Posterior vena cava (tissue), 2 donors: ENCODE results near the gene SLC35A2. TPM values are rescaled to one million over a fixed set of nuclear protein-coding genes. Genes with fewer than 3 reads are reported as not detected.

Experiments
- DNase-seq: peaks from one replicate; pipeline ENCODE4 v3.0.0-alpha.2; 2020; ENCODE audit warnings: low spot score
- intact Hi-C, 2 donors: fragments of 100-400 bp; cut with DNase I; formaldehyde crosslinking; loops; one replicate each; pipeline versions ENCODE4 v1.14.1 to v1.14.2; 2022 to 2023
- total RNA-seq, 2 donors: library from RNA; stranded (reverse); fragmentation: NEBNext Ultra II Directional; extraction: Animal tissue kit (Norgen Biotek cat#: 25700); gene quantifications; one replicate each; pipeline ENCODE4 v1.2.1, GENCODE V29; 2021
- donor health status: DM: yes; HTN: yes; CAD: no.
- donor health status: DM: yes; HTN: yes; CAD: no.

SLC35A2 gene
- total RNA-seq, 2 donors from 2014 or later: 11.5 to 14.7 TPM

- intact Hi-C loops: no loop called here
- DNase-seq: no peak
These were observed 23.3 kb upstream of the SLC35A2 start for GRCh38 chrX:48934581-48935300.

DNA sequence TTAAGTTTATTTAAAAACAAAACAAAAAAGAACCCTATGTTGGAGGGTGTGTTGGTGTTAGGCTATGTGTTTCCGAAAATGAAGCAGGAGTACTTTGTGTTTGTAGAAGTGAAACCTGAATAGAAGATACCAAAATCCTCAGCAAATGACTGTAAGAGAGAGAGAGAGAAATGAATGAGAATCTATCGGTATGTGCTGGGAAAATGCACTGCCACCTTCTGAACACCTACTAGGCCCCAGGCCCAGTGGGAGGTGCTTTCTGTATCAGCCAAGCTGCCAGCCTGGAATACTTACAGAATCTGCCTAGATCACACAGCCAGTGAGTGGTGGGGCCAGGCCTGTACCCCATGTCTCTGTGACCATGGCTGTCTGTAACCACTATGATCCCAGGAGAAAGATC, 22.3 kb upstream of the SLC35A2 start:
- intact Hi-C loops: no loop called here
- DNase-seq: no peak

DNA sequence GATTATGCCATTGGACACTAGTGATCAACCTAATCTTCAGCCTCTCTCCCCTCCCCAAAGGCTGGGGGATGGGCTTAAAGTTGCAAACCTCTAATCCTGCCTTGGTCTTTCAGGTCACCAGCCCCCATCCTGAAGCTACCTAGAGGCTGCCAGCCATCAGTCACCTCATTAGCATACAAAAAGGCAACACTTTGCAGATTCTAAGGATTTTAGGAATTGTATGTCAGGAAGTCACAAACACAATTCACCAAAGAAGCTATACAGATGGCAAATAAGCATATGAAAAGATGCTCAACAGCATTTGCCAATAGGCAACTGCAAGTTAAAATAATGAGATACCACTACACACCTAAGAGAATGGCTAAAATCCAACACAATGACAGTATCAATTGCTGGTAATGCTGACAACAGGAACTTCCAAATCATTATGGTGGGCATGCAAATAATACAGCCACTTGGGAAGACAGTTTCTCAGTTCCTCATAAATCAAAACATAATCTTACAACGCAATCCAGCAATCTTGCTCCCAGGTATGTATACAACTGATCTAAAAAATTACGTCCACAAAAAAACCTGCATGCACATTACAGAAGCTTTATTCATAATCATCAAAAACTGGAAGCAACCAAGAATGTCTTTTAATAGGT, 16.4 kb upstream of the SLC35A2 start:
- DNase-seq: no peak
- intact Hi-C loops: no loop called here

GRCh38 chrX:48927123-48927522, 15.7 kb upstream of the SLC35A2 start:
- no peak for DNase-seq

DNA sequence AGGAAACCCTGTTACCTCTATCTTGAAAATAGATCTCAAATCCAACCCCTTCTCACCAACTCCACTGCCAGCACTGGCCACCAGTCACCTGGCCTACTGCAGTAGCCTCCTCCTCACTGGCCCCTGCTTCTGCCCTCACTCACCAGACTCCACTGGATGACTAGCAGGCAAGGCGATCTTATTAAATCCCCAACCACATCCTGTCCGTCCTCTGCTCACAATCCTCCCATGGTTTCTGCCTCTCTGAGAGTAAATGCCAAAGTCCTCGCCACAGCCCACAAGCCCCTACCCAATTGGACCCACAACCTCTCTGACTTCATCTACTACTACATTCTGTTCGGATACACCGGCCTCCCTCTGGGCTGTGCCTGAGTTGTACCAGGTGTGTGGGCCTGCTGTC, 12.8 kb upstream of the SLC35A2 start:
- intact Hi-C loops: no loop called here
- DNase-seq: no peak

More at GRCh38 chrX:48927123-48927522, 15.7 kb upstream of the SLC35A2 start:
- intact Hi-C loops: no loop called here

DNA sequence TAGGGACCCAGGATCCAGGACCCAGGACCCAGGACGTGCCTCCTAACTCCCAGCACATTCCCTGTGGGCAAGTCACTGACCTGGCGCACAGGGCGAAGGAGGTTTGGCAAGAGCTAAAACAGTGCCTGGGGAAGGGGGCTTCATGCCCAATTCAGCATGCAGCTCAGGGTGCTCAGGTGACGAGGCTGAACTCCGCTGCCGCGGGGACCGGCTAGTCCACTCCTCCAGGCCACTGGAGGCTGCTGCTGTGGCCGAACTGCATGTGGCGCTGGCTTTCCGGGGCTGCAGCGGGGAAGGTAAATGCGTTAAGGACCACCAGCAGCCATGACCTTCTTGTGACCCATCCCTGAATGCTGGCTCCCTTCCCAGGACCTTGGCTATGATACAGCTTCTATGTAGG, 12.3 kb upstream of the SLC35A2 start:
- intact Hi-C loops: no loop called here
- no peak for DNase-seq

GRCh38 chrX:48920718-48921104, 9.3 kb upstream of the SLC35A2 start:
- DNase-seq: no peak
- intact Hi-C loops: no loop called here

DNA sequence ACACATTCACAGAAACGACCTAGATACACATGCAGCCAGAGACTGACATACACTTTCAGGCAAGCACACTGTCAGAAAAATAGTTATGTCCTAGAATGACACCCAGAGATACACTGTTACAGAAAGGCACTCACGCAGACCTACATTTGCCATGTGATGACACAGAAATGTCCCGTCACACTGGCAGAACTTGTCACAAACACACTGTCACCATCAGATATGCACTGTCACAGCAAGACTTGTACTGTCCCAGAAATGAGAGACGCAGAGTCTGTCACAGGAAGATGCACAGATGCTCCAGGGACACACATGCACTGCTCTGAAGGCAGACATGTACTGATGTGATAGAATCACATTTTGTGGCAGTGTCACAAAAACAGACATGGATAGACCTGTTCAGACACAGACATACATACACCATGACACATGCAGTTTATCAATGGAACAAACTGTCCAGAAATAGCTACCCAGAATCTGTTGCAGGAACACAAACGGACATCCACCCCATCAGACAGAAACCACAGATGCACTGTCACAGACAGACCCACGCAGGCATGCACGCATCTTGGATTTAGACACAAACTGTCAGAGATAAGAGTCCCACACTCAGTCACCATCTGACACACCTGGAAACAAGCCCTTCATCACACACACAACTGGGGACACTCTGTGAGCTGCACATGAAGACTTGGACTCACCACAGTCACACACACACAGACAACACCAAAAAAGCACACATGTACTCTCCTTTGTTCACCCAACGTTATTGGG, 8.7 kb upstream of the SLC35A2 start:
- intact Hi-C loops: loop anchor here in 1 of 2 donors (10.0 kb wide), 1 partner anchor 55 kb away; the partner anchor contains the start of gene KCND1
- DNase-seq: no peak

- intact Hi-C loops: loop anchor here in 1 of 2 donors (10.0 kb wide), 1 partner anchor 55 kb away; the partner anchor contains the start of gene KCND1
- DNase-seq: no peak
These were observed 8.0 kb upstream of the SLC35A2 start for GRCh38 chrX:48919360-48919841.

DNA sequence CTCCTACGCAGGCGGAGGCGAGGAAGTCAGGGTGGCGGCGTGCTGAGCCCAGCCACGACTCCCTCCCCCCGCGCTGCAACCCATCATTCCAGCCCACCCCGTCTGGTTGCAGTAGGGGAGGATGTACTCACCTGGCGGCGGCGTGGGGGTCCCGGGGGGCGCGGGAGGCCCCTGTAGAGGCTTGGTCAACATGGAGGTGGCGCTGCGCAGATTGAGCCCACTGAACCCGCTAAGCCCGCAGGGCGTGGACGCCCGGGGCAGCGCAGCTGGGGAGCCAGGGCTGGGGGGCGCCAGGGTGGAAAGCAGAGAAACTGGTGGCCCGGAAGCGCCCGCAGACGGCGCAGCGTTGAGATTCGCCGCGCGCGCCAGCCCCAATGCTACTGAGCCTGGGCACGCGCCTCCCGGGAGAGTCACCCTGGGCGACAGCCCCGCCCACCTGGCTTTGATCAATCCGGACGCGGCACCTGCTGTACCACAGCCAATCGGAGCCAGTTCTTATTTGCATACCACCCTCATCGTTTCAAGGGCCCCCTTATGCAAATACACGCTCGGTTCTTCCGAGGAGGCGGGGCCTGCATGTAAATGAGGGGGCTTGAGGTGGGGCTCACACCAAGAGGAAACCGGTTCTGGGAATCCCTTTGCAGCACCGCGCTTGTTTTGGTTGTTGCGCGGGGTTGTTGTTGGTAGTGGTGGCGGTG, 7.3 kb upstream of the SLC35A2 start, which contains the start of gene PIM2:
TSS of gene PIM2 (minus strand) at position 382 of the 698 bp plus-strand sequence. CDS start at position 192, 190 bp downstream.
- intact Hi-C loops: loop anchor here in 1 of 2 donors (10.0 kb wide), 1 partner anchor 56 kb away; the partner anchor contains the start of gene KCND1
- DNase-seq: peak; percentile 95

DNA sequence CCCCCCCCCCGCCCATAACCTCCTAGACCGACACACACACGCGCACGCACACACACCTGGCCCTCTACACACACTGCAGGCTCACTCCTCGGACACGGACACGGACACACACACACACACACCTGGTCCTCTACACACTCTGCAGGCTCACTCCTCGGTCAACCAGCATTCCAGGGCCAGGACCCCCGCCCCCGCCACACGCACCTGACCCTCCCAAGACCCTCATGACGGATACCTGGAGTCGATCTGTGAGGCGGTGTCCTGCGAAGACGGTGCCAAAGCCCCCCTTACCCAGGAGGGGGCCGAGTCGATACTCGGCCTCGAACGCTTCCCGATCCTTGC, 6.8 kb upstream of the SLC35A2 start:
- intact Hi-C loops: loop anchor here in 1 of 2 donors (10.0 kb wide), 1 partner anchor 57 kb away; the partner anchor contains the start of gene KCND1
- DNase-seq: no peak

- peak; percentile 96 for DNase-seq
- intact Hi-C loops: loop anchor here in 1 of 2 donors (10.0 kb wide), 1 partner anchor 57 kb away; the partner anchor contains the start of gene KCND1
These were observed 5.9 kb upstream of the SLC35A2 start for GRCh38 chrX:48917139-48918001.

GRCh38 chrX:48914593-48915493, 3.4 kb upstream of the SLC35A2 start:
- no peak for DNase-seq
- intact Hi-C loops: loop anchor here in 1 of 2 donors (10.0 kb wide), 1 partner anchor 60 kb away; the partner anchor contains the start of gene KCND1

GRCh38 chrX:48913605-48914366, 2.3 kb upstream of the SLC35A2 start:
- intact Hi-C loops: loop anchor here in 1 of 2 donors (10.0 kb wide), 1 partner anchor 61 kb away; the partner anchor contains the start of gene KCND1
- no peak for DNase-seq

DNA sequence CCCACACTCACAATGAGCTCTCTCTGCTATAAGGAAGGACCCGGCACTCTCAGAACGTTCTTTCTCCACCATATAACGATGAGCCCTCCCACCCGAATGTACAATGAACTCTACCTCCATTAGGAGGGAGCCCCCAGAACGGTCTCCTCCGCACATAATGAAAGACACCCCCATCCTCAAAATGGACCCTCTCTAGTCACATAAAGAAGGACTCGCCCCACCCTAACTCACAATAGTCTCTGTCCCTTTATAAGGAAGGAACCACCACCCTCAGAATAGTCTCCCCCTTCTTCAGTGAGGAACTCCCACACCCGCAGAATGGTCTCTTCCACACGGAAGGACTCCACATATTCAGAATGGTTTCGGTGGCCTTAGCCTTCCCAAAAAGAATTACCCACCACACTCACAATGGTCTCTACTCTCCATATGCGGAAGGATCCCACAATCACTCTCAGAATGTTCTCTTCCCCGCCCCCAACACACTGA, 477 bp downstream of the SLC35A2 start:
- intact Hi-C loops: loop anchor here in 1 of 2 donors (10.0 kb wide), 1 partner anchor 64 kb away; the partner anchor contains the start of gene KCND1
- DNase-seq: no peak
